NCI-H2227 treated with DMSO at 0.1 percent for 48 hours (cell line): Measurements from ENCODE around the gene COL6A1.
"Not testable (repeated sequence)": the region's sequence is repeated elsewhere in the genome, so short reads cannot be mapped to it uniquely, and the experiment has no call there.

Source experiments
- DNase-seq: peaks from one replicate; lab custom pipeline; 2025; lab: John Stamatoyannopoulos, UW

COL6A1 gene

DNA sequence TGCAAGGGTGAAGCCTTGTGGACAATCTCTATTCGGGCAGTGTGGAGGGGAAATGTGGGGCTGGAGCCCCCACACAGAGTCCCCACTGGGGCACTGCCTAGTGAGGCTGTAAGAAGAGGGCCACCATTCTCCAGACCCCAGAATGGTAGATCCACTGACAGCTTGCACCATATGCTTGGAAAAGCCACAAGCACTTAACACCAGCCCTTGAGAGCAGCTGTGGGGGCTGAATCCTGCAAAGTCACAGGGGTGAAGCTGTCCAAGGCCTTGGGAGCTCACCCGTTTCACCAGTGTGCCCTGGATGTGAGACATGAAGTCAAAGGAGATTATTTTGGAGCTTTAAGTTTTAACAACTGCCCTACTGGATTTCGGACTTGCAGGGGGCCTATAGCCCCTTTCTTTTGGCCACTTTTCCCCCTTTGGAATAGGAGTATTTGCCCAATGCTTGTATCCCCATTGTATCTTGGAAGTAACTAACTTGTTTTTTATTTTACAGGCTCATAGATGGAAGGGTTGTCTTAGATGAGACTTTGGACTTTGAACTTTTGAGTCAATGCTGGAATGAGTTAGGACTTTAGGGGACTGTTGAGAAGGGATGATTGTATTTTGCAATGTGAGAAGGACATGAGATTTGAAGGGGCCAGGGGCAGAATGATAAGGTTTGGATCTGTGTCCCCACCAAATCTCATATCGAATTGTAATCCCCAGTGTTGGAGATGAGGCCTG, 16.3 kb upstream of the COL6A1 start:
- no peak for DNase-seq

DNA sequence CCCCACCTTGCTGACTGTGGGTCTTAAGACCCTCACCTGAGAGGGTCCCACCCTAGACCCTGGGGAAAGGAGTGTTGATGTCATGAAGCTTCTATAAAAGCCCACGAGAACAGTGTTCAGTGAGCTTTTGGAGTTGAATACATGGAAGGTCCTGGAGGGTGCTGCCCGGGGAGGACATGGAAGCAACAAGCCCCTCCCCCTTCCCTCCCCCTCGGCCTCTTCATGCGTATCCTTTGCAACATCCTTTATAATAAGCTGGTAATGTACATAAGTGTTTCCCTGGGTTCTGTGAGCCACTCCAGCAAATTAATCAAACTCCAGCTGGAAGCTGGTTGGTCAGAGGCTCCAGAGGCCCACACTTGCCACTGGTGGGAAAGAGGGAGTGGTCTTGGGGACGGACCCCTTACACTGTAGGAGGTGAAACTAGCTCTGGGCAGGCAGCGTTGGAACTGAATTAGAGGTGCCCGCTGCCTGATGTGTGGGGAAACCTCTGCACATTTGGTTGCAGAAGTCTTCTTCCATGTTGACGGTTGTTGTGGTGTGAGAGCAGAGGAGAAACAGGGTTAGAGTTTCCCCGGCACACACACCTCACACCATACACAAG, 14.7 kb upstream of the COL6A1 start:
- no peak for DNase-seq

DNA sequence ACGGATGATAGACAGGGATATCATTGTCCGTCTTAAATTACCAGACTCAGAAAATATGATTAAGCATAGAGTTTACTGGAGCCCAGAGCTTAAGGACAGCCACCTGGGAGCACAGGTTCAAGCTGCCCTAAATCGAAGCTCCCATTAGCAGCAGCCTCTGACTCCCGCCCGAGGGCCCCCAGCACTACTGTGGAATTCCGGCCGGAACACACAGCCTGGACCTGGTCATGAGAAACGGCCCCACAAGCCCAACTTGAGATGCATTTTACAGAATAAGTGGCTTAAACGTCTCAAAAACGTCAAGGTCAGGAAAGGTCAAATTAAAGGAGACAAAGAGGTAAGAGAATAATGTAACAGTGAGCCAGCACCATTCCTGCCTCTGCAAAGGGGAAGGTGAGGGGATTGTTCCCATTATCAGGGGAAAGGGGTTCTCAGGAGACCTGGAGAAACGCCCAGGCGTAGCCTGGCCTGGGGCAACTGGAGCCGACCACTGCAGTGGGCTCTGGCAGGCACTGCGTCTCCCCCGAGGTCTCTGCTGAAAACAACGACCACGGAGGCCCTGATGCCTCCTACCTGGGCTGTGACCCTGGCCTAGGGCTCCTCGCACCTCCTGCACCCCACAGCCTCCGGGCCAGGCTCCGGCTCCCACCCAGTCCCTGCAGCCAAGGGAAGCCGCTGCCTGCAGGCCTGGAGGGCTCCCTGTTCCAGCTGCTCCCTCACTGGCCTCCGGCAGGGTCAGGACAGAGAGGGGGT, 11.5 kb upstream of the COL6A1 start:
- DNase-seq, result no peak

DNA sequence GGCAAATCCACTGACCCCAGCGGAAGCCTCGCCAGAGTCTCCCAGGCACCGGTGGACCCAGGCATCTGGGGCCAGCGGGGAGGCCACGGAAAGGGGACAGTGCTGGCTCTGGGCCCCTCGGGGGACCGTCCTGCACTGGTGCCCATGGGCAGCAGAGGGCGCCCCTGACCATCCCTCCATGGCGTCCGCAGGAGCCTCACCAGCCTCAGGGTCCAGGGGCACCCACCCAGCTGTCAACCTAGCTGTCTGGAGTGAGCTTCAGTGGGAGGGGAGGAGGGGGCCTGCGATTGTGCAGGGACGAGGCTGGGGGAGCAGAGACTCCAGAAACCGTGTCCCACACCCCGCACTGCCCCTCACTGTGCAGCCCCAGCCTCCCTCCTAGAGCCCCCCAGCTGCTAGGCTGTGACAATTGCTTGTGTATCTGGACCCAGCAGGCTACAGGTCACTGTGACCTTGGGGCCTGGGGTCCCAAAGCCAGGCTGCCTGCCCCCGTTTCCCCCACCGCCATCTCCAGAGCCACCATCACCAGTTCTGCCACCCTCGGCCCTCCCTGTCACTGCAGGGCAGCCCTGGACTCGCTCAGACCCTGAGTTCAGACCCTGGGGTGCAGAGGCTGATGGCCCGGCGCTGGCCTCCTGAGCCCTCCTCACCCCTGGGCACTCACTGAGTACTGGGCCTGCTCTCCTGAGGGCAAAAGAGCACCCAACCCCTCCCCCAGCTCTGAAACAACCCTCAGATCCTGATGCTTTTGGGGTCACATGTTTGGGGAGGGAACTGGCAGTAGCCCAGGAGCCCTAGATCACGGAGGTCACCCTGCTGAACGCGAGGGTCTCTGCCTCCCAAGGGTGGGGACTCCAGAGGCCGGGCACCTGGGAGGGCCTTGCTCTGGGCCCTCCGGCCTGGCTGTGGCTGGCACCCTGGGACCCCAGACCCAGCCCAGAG, 10.6 kb upstream of the COL6A1 start:
- no peak for DNase-seq

DNA sequence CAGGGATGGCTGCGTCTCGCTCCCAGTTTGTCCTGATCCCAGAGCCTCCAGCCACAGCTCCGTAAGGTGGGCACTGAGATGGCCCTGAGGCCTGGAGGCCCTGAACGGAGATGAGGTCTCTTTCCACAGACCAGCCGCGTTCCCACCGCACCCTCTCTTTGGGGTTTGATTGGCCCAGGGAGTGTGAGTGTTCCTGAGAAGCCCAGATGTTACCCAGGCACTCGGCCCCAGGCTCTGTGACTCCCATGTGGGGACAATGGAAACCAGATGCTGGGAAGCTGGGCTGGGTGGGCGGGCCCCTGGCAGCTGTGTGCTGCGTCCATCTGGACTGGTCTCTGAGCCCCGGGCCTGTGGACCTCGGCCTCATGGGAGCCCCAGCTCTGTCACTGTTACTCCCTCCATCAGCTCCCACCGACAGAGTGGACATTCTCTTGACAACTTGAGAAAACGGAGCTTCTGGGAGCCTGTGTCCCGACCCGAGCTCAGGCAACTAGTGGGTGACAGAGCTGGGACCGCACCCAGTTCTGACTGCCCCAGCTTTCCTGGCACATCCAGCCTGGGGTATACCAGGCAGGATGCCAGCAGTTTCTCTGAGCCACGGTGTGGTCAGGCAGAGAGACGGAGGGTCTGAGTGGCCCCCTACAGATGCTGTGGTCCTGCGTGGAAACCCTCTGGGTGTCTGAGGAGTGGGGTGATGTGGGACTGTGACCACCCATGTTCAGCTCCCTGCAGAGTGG, 9.8 kb upstream of the COL6A1 start:
- no peak for DNase-seq

DNA sequence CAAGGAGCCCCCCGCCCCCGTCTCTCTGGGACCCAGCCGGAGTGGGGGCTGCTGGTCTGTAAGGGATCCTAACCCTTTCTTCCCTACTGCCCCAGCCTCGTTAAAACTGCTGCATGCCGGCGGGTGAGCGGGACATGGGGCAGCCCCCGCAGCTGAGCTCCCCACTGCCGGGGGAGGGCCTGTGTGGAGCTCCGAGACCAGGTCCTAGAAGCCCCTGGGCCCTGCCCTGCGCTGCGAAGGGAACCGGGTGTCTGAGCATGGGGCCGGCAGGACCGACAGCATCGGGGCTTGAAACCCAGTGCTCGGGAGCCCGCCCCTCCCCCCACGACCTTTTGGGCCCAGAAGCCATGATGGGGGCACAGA, 9.2 kb upstream of the COL6A1 start:
- DNase-seq, result no peak

DNA sequence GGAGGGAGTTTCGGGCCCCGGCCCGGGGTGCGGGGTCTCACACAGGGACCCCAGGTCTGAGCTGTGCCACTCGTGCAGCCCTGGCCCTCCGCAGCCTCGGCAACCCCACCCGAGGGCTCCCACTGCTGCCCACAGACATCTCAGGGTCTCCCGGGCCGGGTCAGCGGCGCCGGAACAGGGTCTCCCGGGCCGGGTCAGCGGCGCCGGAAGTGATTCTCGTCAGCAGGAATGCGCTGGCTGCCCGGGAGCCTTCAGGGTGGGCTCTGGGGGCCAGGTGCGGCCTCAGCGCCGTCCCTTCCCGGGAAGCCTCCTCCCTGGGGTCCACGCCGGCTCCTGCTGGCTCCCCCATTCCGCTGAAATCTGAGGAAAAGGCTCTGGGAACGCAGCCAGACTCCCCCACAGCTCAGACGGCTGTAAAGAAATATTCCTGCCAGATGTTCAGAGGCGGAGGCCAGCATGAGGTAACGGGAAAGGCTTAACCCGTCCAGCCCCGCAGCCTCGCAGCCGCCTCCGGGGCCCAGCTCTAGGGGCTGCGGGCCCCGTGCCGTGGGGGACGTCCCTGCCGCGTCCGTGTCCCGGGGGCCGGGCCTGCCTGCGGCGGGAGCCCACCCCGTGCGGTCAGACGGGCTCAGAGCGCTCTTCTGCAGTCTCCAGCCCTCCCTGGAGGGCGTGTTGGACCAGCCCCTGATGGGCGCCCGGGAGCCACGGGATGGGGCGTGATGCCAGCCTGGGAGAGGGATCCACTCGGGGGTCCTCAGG, 8.7 kb upstream of the COL6A1 start:
- peak; percentile 54 for DNase-seq

DNA sequence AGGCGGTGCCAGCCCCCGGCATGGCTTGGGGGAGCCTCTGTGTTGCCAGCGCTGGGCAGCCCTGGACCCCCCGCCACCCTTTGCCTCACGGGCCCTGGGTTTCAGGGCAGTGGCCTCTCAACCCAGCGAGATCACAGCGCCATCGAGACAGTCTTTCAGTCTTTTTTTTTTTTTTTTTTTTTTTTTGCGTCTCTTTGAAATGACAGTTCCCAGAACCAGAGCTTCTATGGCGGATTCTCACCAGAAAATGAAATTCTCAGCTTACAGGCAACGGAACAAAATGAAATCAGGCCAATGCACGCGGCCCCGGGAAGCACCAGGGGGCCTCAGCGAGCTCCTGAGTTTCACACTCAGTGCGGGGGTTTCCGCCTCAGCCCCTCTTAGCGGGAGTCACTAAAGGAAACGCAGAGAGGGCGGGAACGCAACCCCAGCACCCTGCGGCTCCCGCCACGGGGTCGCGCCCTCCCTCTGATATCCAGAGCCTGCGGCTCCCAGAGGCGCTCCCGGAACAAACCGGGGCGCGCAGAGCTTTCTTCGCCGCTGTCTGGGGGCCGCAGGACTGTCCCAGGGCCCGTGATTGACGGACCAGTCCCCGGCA, 8.0 kb upstream of the COL6A1 start:
- DNase-seq, result peak; percentile 52

DNA sequence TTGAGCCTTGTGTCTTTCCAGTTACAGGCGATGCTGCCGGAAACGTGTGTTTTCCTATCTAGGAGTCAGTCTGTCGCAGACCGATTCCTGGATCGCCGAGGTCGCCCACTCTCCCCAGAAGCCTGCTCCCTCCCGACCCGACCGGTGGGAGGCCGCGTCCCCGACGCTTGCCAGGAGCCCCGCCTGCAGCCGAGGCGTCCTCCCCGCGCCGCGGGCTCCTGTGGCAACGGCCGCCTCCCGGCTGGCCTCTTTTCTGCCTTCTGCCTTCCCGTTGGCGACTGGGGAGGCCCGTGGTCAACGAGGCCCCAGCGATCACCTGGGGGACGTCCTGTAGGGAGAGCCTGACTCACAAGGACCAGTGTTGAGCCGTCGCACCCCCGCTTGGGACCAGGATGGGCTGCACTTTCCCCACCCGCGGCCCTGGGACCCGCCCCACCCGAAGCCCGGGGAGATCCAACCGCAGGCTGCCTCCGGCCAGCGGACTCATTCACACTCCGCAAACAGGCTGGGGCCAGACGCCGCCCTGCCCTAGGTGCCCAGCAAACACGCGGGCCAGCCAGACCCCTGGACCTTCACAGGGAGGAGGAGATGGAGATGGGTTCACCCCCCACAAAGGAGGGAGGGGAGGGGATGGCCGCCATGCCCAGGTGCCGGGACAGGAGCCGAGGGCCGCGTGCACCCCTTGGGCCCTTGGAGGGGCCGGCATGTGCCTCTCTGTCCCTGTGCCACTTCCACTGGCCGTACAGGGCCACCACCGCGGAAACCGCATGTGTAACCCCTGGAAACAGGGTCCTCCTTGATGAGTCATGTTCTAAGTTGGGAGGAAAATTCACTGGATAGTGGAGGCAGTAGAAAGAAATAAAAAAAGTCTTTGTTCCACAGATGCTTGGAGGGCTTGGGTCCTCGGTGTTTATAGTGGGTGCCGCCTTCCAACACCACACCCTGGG, 7.2 kb upstream of the COL6A1 start:
- no peak for DNase-seq

DNA sequence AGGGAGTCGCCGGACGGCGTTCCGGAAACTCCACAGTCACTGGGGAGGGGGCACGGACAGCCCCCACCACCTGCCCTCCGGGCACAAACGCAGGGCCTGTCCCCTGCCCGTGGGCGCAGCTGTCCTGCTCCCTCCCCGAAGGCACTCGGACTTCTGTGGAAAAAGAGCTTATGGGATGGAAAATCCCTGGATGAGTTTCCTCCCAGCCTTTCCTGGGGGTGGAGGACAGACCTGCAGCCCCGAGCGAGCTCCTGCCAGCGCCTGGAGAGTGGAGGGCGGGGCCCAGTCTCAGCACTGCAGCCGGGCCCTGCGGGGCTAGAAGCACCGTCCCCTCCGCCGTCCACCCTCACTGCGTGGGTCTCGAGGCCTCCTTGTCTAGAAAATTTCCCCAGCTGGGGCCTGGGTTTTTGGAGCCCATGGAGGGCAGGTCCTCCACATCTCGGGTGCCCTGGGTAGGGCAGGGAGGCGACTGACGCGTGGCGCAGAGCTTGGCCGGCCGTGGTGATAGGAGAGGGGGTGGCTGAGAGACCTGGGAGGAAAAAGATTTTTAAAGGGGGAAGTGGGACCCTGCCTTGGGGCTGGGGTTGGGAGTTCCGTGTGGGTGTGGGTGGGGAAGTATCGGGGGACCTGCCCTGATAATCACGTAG, 6.4 kb upstream of the COL6A1 start:
- no peak for DNase-seq

DNA sequence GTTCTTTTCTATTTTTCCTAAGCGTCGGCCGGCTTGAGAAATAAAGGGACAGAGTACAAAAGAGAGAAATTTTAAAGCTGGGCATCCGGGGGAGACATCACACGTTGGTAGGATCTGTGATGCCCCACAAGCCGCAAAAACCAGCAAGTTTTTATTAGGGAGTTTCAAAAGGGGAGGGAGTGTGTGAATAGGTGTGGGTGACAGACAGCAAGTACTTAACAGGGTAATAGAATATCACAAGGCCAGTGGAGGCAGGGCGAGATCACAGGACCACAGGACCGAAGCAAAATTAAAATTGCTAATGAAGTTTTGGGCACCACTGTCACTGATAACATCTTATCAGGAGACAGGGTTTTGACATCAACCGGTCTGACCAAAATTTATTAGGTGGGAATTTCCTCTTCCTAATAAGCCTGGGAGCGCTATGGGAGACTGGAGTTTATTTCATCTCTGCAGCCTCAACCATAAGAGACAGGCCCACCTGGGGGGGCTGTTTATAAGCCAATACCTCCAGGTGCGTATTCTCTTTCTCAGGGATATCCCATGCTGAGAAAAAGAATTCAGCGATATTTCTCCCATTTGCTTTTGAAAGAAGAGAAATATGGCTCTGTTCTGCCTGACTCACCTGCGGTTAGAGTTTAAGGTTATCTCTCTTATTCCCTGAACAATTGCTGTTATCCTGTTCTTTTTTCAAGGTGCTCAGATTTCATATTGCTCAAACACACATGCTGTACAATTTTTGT, 5.7 kb upstream of the COL6A1 start:
- not testable (repeated sequence) for DNase-seq

DNA sequence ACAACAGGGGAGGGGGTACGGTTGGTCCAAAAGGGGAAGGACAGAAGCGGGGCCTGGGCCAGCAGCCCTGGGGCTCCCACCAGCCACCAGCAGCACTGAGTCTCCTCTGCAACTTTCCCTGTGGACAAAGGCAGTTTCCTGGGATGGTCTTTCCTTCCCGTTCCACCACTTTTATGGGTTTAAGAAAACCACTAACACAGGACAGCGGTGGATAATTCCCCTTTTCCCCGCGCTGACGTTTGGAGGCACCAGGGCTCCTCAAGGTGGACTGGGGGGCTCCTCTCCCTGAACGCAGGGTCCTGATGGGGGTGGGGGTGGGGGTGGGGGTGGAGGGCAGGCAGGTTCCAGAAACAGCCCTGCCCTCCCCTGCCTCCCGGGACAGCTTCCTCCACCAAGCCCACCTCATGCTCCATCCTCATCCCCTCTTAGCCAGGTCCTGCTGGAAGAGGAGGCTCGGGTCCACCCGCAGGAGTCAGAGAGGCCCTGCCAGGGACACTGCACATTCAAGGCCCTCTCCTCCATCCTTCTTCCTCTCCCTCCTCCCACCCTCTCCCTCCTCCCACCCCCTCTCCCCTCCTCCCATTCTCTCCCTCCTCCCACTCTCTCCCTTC, 4.8 kb upstream of the COL6A1 start:
- DNase-seq, result no peak

DNA sequence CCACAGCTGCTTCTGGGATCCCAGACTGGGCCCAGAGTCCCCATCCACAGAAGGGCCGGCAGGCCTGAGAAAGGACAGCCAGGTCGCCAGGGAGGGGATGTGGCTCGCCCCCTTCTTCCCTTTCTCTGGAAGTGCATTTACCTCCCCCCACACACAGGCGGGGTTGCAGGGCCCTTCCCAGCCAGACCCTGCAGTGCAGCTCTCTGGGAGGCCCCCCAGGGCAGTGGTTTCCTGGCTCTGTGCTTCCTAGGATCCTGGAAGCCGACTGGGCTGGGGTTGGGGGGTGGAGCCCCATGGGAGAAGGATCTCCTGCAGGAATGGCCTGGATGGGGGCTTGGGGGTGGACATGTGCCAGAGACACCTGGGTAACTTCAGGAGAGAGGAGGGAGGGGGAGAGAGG, 4.2 kb upstream of the COL6A1 start:
- no peak for DNase-seq

DNA sequence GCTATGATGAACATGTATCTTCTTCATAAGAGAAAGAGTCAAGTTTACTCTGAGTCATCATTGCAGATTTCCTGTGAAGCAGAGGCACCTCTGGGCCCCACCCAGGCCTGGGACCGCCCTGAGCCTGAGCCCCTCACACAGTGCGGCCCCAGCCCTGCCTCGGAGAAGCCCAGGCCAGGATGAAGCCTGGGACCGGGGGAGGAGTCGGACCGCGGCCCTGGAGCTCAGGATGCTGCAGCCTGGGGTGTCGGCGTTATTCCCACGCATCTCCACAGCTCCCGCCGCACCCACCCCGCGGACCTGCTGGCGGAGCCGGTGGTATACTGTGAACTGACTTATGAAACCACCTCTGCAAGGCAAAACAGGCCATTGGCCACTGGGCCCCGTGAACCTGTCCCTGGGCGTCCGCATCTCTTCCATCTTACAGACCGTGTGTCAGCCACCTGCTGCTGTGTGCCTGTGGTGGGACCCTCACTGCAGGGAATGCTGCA, 2.4 kb upstream of the COL6A1 start:
- no peak for DNase-seq

DNA sequence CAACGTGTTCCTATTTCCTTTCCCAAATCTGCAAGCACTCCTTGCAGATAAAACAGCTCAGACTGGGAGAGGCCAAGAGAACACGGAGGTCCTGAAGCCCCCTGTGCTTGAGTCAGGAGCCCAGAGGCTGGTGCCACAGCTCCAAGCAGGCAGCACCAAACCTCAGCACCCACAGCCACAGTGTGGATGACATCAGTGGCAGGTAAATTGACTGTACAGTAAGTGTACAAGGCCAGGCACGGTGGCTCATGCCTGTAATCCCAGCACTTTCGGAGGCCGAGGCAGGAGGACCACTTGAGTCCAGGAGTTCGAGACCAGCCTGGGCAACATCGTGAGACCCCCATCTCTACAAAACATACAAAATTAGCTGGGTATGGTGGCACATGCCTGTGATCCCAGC, 1.9 kb upstream of the COL6A1 start:
- DNase-seq, result no peak

DNA sequence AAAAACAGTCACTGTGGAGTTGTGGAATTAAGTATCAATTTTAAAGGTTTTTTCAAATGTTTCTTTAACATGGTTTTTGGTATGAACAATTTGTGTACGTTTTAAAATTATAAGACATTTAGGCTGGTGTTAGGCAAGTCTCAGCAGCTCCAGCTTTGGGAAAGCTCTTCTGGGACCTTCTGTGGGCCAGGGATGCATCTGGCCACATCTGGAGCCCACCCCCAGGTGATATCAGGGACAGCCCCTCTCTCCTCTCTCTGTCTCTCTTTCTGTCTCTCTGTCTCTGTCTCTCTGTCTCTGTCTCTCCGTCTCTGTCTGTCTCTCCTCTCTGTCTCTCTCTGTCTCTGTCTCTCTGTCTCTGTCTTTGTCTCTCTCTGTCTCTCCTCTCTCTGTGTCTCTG, 1.3 kb upstream of the COL6A1 start:
- DNase-seq, result no peak

DNA sequence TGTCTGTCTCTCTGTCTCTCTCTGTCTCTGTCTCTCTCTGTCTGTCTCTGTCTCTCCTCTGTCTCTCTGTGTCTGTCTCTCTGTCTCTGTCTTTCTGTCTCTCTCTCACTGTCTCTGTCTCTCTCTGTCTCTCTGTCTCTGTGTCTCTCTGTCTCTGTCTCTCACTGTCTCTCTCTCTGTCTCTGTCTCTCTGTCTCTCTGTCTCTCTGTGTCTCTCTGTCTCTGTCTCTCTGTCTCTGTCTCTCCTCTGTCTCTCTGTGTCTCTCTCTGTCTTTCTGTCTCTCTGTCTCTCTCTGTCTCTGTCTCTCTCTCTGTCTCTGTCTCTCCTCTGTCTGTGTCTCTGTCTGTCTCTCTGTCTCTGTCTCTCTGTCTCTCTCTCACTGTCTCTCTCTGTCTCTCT, 873 bp upstream of the COL6A1 start:
- no peak for DNase-seq
